PC-9 (cell line): ENCODE measurements around the gene DLGAP4. TPM values are rescaled to one million over a fixed set of nuclear protein-coding genes. Genes with fewer than 3 reads are reported as not detected.

Experiments used
- BruUV-seq: library from RNA; stranded (reverse); fragments of 400-500 nt; replicated peaks from 2 replicates; lab custom pipeline; 2021; lab: Mats Ljungman, UMichigan
- CTCF ChIA-PET: fragments of 300-600 bp; sonication (Branson Sonifier 250); formaldehyde crosslinking; loops from one replicate; lab custom pipeline; 2022; ENCODE audit warnings: antibody characterized with exemption; lab: Charles Lee
- POLR2A ChIA-PET: fragments of 300-600 bp; sonication (Branson Sonifier 250); formaldehyde crosslinking; loops from one replicate; lab custom pipeline; 2022; ENCODE audit warnings: antibody characterized with exemption; ENCODE audit not compliant: unreplicated experiment; lab: Charles Lee
- DNase-seq, 2 experiments: peaks; one replicate each; pipeline versions ENCODE4 v3.0.0 to v3.0.0-alpha.2; 2015 to 2022; ENCODE audit warnings: mixed read lengths in 1 of 2
- H2AFZ ChIP-seq: fragments of 200-600 bp; sonication (generic); 2 replicates; pipeline ENCODE4 v1.8.1; 2017; ENCODE audit warnings: antibody characterized with exemption
- H3F3A ChIP-seq: fragments of 200-600 bp; sonication (generic); 2 replicates; pipeline ENCODE4 v1.8.1; 2017; ENCODE audit warnings: antibody characterized with exemption, mild to moderate bottlenecking, low read depth; ENCODE audit not compliant: insufficient read depth
- H3K27ac ChIP-seq: fragments of 200-600 bp; sonication (generic); 2 replicates; pipeline ENCODE4 v1.6.1; 2016; ENCODE audit warnings: mixed run types
- H3K27me3 ChIP-seq: fragments of 200-600 bp; sonication (generic); 2 replicates; pipeline ENCODE4 v1.6.1; 2016; ENCODE audit warnings: low read depth, mixed run types; ENCODE audit not compliant: insufficient read depth
- H3K36me3 ChIP-seq: fragments of 200-600 bp; sonication (generic); 2 replicates; pipeline ENCODE4 v1.6.1; 2016; ENCODE audit warnings: low read depth, mixed run types
- H3K4me1 ChIP-seq: fragments of 200-600 bp; sonication (generic); replicated peaks from 2 replicates; pipeline ENCODE4 v1.6.1; 2016; ENCODE audit warnings: mixed run types; ENCODE audit not compliant: insufficient read depth
- H3K4me2 ChIP-seq: fragments of 200-600 bp; sonication (generic); 2 replicates; pipeline ENCODE4 v1.6.1; 2017; ENCODE audit warnings: mixed run types
- H3K4me3 ChIP-seq: fragments of 200-600 bp; sonication (generic); 2 replicates; pipeline ENCODE4 v1.6.1; 2016; ENCODE audit warnings: mixed run types
- H3K79me2 ChIP-seq: fragments of 200-600 bp; sonication (generic); 2 replicates; pipeline ENCODE4 v1.6.1; 2017; ENCODE audit warnings: low read depth, mixed run types
- H3K9me2 ChIP-seq: fragments of 200-600 bp; sonication (generic); 2 replicates; pipeline ENCODE4 v1.8.1; 2017; ENCODE audit warnings: mild to moderate bottlenecking; ENCODE audit not compliant: insufficient read depth
- H3K9me3 ChIP-seq: fragments of 200-600 bp; sonication (generic); 2 replicates; pipeline ENCODE4 v1.8.1; 2016; ENCODE audit warnings: low read depth; ENCODE audit not compliant: insufficient read depth
- H4K20me1 ChIP-seq: fragments of 200-600 bp; sonication (generic); 2 replicates; pipeline ENCODE4 v1.8.1; 2017; ENCODE audit not compliant: insufficient read depth
- EZH2 ChIP-seq: fragments of 200-600 bp; sonication (generic); IDR thresholded peaks from 2 replicates; pipeline ENCODE4 v1.8.0; 2017; ENCODE audit warnings: antibody characterized with exemption, low read depth
- intact Hi-C: fragments of 100-400 bp; cut with micrococcal nuclease; formaldehyde crosslinking; loops from one replicate; pipeline ENCODE4 v1.10.0; 2022; ENCODE audit not compliant: unreplicated experiment
- total RNA-seq: library from RNA; stranded (reverse); gene quantifications from 2 replicates; pipeline ENCODE4 v1.2.3, GENCODE V29; 2021
- TF ChIP-seq, protein P1 (sequence below): fragments of 200-600 bp; sonication (generic); conservative IDR thresholded peaks from 2 replicates; pipeline ENCODE4 v1.6.1; 2017; ENCODE audit warnings: mixed run types, antibody characterized with exemption, mild to moderate bottlenecking, moderate library complexity

The DLGAP4 gene
- total RNA-seq, 1 experiment from 2014 or later: 62.6 TPM

DNA sequence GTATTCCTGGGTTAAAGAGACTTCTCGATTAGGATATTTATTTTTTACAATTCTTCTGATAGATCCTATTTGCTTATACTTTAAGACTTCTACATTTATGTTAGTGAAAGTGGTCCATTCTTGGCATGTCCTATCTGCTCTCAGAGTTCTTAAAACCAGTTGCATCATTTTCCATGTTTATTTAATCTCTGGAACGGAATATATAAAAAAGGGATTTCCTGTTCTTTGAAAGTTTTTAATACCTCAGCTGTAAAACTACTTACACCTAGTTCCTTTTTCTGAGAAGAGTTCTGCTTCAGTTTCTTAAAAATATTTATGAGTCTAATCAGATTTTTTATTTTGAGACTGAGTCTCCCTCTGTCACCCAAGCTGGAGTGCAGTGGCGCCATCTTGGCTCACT is 217.2 kb downstream of the DLGAP4 start:
- DNase-seq: no peak
- Histone ChIP-seq H3K9me3 (no peaks in the 10 kb centered on the region), H3K27me3 (no peaks in the 10 kb centered on the region), H3K27ac (no peak overlapping the region), H4K20me1 (no peaks in the 10 kb centered on the region), H3K4me2 (no peak overlapping the region), H3K79me2 (no peaks in the 10 kb centered on the region), H2AFZ (no peak overlapping the region), H3K4me1 (no peaks in the 10 kb centered on the region), H3K4me3 (no peak overlapping the region), H3K9me2 (no peaks in the 10 kb centered on the region), H3F3A (peaks cover 8% of the 10 kb centered on the region; the same call in 1 of the 2 replicates), H3K36me3 (no peaks in the 10 kb centered on the region)
- TF ChIP-seq, protein P1, sequence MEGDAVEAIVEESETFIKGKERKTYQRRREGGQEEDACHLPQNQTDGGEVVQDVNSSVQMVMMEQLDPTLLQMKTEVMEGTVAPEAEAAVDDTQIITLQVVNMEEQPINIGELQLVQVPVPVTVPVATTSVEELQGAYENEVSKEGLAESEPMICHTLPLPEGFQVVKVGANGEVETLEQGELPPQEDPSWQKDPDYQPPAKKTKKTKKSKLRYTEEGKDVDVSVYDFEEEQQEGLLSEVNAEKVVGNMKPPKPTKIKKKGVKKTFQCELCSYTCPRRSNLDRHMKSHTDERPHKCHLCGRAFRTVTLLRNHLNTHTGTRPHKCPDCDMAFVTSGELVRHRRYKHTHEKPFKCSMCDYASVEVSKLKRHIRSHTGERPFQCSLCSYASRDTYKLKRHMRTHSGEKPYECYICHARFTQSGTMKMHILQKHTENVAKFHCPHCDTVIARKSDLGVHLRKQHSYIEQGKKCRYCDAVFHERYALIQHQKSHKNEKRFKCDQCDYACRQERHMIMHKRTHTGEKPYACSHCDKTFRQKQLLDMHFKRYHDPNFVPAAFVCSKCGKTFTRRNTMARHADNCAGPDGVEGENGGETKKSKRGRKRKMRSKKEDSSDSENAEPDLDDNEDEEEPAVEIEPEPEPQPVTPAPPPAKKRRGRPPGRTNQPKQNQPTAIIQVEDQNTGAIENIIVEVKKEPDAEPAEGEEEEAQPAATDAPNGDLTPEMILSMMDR: no peak
- TF ChIP-seq EZH2: no peak
- POLR2A ChIA-PET: interaction anchor here (0.7 kb wide), 1 partner anchor 466 kb away, joined by 4 read pairs; no protein-coding TSS in a partner anchor
- CTCF ChIA-PET: no interaction called here
- intact Hi-C loops: no loop called here
- BruUV-seq: no TSS peak

DNA sequence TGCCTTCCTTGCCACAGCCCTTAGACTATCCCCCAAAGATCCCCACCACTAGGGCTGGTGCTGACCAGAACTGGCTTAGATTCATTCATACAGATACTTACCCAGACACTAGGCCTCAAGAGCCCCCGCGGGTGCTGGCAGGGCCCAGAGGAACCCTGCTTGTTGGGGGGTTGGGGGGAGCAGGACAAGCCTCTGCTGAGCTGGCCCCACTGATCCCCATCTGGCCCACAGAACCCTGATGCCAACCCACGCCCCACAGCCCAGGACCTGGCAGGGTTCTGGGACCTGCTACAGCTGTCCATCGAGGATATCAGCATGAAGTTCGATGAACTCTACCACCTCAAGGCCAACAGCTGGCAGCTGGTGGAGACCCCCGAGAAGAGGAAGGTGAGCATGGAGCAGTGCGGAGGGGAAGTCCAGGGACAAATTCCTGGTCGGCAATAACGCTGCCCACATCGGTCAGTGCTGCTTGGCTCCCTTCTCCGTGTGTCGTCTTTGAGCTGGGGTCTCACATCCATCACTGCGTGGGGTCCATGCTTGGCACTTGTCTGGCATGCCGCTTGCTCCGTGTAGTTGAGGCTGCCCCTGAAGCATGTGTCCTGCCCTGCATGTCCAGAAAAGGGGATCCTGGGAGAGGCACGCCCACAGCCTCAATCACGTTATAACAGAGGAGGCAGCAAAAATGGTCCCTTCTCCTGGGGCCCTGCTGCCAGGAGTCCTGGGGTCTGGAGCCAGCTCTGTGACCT is 219.7 kb downstream of the DLGAP4 start:
- ChIA-PET POLR2A (no interaction called here), CTCF (interaction anchor here (0.6 kb wide), 1 partner anchor 153 kb away, joined by 4 read pairs; no protein-coding TSS in a partner anchor)
- H3K9me3 ChIP-seq: no peaks in the 10 kb centered on the region
- no peaks in the 10 kb centered on the region for H3F3A ChIP-seq
- TF ChIP-seq EZH2: no peak
- TF ChIP-seq, protein P1: no peak
- H3K9me2 ChIP-seq: no peaks in the 10 kb centered on the region
- no peak overlapping the region for H2AFZ ChIP-seq
- BruUV-seq: no TSS peak
- no peak overlapping the region for H3K27ac ChIP-seq
- DNase-seq: no peak
- no peak overlapping the region for H3K4me3 ChIP-seq
- no peaks in the 10 kb centered on the region for H3K4me1 ChIP-seq
- H3K36me3 ChIP-seq: no peaks in the 10 kb centered on the region
- H3K79me2 ChIP-seq: no peaks in the 10 kb centered on the region
- no peak overlapping the region for H3K4me2 ChIP-seq
- intact Hi-C loops: no loop called here
- H3K27me3 ChIP-seq: no peaks in the 10 kb centered on the region
- H4K20me1 ChIP-seq: no peaks in the 10 kb centered on the region

DNA sequence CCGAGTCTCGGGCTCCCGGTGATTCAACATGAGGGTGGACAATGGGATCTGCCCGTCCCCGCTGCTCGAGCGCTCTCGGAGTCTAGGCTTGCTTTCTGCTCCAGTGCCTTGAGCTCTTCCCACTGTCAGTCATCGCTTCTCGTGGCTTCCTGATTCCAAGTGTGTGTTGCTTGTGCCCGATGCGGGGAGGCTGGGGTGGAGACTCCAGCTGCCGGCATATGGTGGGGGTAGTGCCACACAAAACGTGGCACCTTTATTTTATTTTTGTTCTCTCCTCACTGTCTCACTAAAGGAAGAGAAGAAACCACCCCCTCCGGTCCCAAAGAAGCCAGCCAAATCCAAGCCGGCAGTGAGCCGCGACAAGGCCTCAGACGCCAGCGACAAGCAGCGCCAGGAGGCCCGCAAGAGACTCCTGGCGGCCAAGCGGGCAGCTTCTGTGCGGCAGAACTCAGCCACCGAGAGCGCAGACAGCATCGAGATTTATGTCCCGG is 220.4 kb downstream of the DLGAP4 start:
- H3F3A ChIP-seq: no peaks in the 10 kb centered on the region
- intact Hi-C loops: no loop called here
- no peaks in the 10 kb centered on the region for H3K9me3 ChIP-seq
- H3K9me2 ChIP-seq: no peaks in the 10 kb centered on the region
- no peaks in the 10 kb centered on the region for H3K4me1 ChIP-seq
- ChIA-PET POLR2A (no interaction called here), CTCF (no interaction called here)
- no peak overlapping the region for H3K4me3 ChIP-seq
- no peaks in the 10 kb centered on the region for H4K20me1 ChIP-seq
- no peaks in the 10 kb centered on the region for H3K36me3 ChIP-seq
- no TSS peak for BruUV-seq
- H3K27me3 ChIP-seq: no peaks in the 10 kb centered on the region
- H3K79me2 ChIP-seq: no peaks in the 10 kb centered on the region
- TF ChIP-seq, protein P1: no peak
- TF ChIP-seq EZH2: no peak
- DNase-seq: no peak
- no peak overlapping the region for H2AFZ ChIP-seq
- H3K27ac ChIP-seq: no peak overlapping the region
- H3K4me2 ChIP-seq: no peak overlapping the region
